Stomach smooth muscle (tissue), 2 donors: ENCODE data around the gene GPR34.

ENCODE experiments used
- H3K27ac ChIP-seq: one replicate; pipeline ENCODE4 v1.7.0; 2013; ENCODE audit warnings: mild to moderate bottlenecking, low read length, inconsistent platforms
- H3K27me3 ChIP-seq, 2 donors: one replicate each; pipeline ENCODE4 v1.7.0; 2013; ENCODE audit warnings: low read length in 2 of 2; ENCODE audit not compliant: insufficient read depth in 2 of 2, control insufficient read depth in 1 of 2
- H3K36me3 ChIP-seq, 2 donors: one replicate each; pipeline ENCODE4 v1.7.0; 2013; ENCODE audit warnings: low read length in 2 of 2; ENCODE audit not compliant: control insufficient read depth in 2 of 2, insufficient read depth in 2 of 2
- H3K4me1 ChIP-seq: one replicate; pipeline ENCODE4 v1.7.0; 2013; ENCODE audit warnings: low read length; ENCODE audit not compliant: control insufficient read depth, insufficient read depth
- H3K4me3 ChIP-seq, 2 donors: one replicate each; pipeline ENCODE4 v1.7.0; 2013; ENCODE audit warnings: low read length in 2 of 2
- H3K9ac ChIP-seq, 2 donors: one replicate each; pipeline ENCODE4 v1.7.0; 2013; ENCODE audit warnings: low read length in 2 of 2, mild to moderate bottlenecking in 1 of 2
- H3K9me3 ChIP-seq, 2 donors: one replicate each; pipeline ENCODE4 v1.7.0; 2013; ENCODE audit warnings: low read length in 2 of 2; ENCODE audit not compliant: control insufficient read depth in 2 of 2
- donor health status: healthy.
- donor health status: Pancreatic carcinoma.

The GPR34 gene

GRCh38 chrX:41693024-41693423 is 4.3 kb downstream of the GPR34 start:
- Histone ChIP-seq H3K9me3 (no peaks in the 10 kb centered on the region), H3K4me3 (no peak overlapping the region), H3K36me3 (no peaks in the 10 kb centered on the region), H3K27me3 (no peaks in the 10 kb centered on the region), H3K4me1 (no peaks in the 10 kb centered on the region), H3K27ac (no peak overlapping the region), H3K9ac (no peak overlapping the region)

- H3K9ac ChIP-seq: no peak overlapping the region
- H3K9me3 ChIP-seq: no peaks in the 10 kb centered on the region
- H3K36me3 ChIP-seq: no peaks in the 10 kb centered on the region
- H3K27me3 ChIP-seq: no peaks in the 10 kb centered on the region
- no peak overlapping the region for H3K27ac ChIP-seq
- no peak overlapping the region for H3K4me3 ChIP-seq
- no peaks in the 10 kb centered on the region for H3K4me1 ChIP-seq
Measured at GRCh38 chrX:41695426-41695825, 6.7 kb downstream of the GPR34 start.

GRCh38 chrX:41703574-41704029 is 14.8 kb downstream of the GPR34 start:
- no peak overlapping the region for H3K4me3 ChIP-seq
- H3K4me1 ChIP-seq: no peaks in the 10 kb centered on the region
- H3K27me3 ChIP-seq: no peaks in the 10 kb centered on the region
- no peaks in the 10 kb centered on the region for H3K36me3 ChIP-seq
- no peaks in the 10 kb centered on the region for H3K9me3 ChIP-seq
- H3K27ac ChIP-seq: no peak overlapping the region
- H3K9ac ChIP-seq: no peak overlapping the region

GRCh38 chrX:41705042-41705441 is 16.3 kb downstream of the GPR34 start:
- H3K27me3 ChIP-seq: no peaks in the 10 kb centered on the region
- no peak overlapping the region for H3K27ac ChIP-seq
- no peaks in the 10 kb centered on the region for H3K4me1 ChIP-seq
- no peaks in the 10 kb centered on the region for H3K36me3 ChIP-seq
- H3K4me3 ChIP-seq: no peak overlapping the region
- no peaks in the 10 kb centered on the region for H3K9me3 ChIP-seq
- no peak overlapping the region for H3K9ac ChIP-seq

- Histone ChIP-seq H3K27me3 (no peaks in the 10 kb centered on the region), H3K4me1 (no peaks in the 10 kb centered on the region), H3K9ac (no peak overlapping the region), H3K27ac (no peak overlapping the region), H3K4me3 (no peak overlapping the region), H3K36me3 (no peaks in the 10 kb centered on the region), H3K9me3 (no peaks in the 10 kb centered on the region)
Measured at GRCh38 chrX:41705680-41706374, 17.1 kb downstream of the GPR34 start.

- H3K27ac ChIP-seq: no peak overlapping the region
- H3K4me1 ChIP-seq: no peaks in the 10 kb centered on the region
- H3K4me3 ChIP-seq: no peak overlapping the region
- H3K9me3 ChIP-seq: no peaks in the 10 kb centered on the region
- H3K36me3 ChIP-seq: no peaks in the 10 kb centered on the region
- H3K9ac ChIP-seq: no peak overlapping the region
- peaks cover 0 to 5% of the 10 kb centered on the region in 2 donors for H3K27me3 ChIP-seq
Measured at GRCh38 chrX:41707218-41707617, 18.4 kb downstream of the GPR34 start.

DNA sequence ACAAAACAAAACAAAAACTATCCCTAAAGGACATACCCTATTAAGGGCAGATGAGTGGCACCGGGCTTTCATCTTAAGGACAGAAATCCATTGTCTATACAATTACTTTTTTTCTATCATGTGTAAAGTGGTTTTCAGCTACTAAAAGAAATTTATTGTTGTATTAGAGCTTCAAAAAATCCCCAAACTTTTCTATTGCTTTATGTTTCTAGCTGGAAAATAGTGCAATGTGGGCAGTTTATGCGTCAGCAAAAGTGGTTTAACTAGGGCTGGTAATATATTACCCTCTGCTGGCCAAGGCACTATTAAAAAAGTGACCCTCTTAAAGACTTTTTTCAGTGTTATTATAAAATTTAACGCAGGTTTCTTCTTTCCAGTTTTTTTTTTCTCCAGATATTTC is 19.7 kb downstream of the GPR34 start:
- no peaks in the 10 kb centered on the region for H3K4me1 ChIP-seq
- no peak overlapping the region for H3K27ac ChIP-seq
- no peak overlapping the region for H3K9ac ChIP-seq
- H3K4me3 ChIP-seq: no peak overlapping the region
- no peaks in the 10 kb centered on the region for H3K36me3 ChIP-seq
- H3K9me3 ChIP-seq: no peaks in the 10 kb centered on the region
- H3K27me3 ChIP-seq: peaks cover 0 to 5% of the 10 kb centered on the region in 2 donors

- Histone ChIP-seq H3K27me3 (peaks cover 0 to 5% of the 10 kb centered on the region in 2 donors), H3K9ac (no peak overlapping the region), H3K4me3 (no peak overlapping the region), H3K9me3 (peaks cover 0 to 2% of the 10 kb centered on the region in 2 donors), H3K36me3 (no peaks in the 10 kb centered on the region), H3K4me1 (no peaks in the 10 kb centered on the region), H3K27ac (no peak overlapping the region)
Measured at GRCh38 chrX:41711021-41711667, 22.4 kb downstream of the GPR34 start.

DNA sequence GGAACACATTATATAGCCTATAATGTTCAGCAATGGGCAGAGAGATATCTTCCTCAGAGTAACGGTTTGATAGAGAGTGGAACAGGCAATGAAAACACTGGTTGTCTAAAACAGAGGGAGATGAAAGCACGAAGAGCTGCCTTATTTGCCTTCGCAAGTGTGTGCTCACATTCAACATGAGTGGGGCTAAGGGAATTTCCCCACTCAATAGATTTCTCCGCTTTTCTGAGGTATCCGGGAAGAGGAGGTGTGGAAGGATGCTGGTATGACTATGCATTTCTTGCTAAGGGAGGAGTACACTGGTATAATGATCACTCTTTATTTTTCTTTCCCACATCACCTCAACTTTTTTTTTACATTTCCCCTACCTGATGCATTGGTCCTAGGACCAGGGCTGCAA is 27.4 kb downstream of the GPR34 start:
- Histone ChIP-seq H3K27me3 (peaks cover 0 to 5% of the 10 kb centered on the region in 2 donors), H3K9ac (no peak overlapping the region), H3K27ac (no peak overlapping the region), H3K36me3 (no peaks in the 10 kb centered on the region), H3K4me3 (no peak overlapping the region), H3K9me3 (peaks cover 0 to 14% of the 10 kb centered on the region in 2 donors), H3K4me1 (no peaks in the 10 kb centered on the region)

GRCh38 chrX:41716767-41717473 is 28.1 kb downstream of the GPR34 start:
- no peak overlapping the region for H3K27ac ChIP-seq
- peaks cover 0 to 14% of the 10 kb centered on the region in 2 donors for H3K9me3 ChIP-seq
- H3K4me3 ChIP-seq: no peak overlapping the region
- no peaks in the 10 kb centered on the region for H3K36me3 ChIP-seq
- no peak overlapping the region for H3K9ac ChIP-seq
- H3K27me3 ChIP-seq: peaks cover 0 to 2% of the 10 kb centered on the region in 2 donors
- no peaks in the 10 kb centered on the region for H3K4me1 ChIP-seq
